ENCODE measurements around the gene BABAM1.
A peak's percentile ranks its signal among the peaks of the same experiment; 100 is the strongest.

The BABAM1 gene

DNA sequence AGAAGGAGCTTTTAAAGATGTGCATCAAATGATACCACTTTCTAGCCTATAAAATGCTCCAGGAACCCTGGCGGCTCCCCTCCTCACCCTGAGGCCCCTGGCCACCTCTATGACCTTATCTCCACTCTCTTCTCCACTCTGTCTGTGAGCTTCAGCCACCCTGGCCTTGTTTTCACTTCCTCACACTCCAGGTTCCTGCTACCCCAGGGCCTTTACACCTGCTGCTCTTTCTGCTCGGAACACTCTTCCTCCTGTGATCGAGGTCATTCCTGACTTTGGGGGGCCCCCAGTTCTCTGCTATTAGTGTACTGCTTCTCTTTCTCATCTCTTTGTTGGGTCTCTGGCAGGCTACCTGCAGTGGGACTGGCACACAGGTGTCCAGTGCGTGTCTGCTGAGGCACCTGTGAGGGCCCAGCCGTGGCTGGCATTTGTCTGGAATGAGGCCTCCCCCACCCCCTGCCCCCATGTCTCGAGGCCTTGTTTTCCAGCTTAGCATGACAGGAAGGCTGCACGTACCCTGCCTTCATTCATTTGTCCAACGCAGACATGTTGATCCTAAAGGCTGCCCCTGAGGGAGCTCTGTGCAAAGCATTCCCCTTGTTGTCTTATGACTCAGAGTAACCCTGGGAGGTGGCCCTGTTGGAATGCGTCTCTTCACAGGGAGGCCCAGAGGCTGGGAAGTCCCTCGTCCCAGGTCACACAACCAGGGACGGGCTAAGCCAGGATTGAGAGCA is 44.4 kb downstream of the BABAM1 start:
- no peak for DNase-seq
- TF ChIP-seq, protein P1, sequence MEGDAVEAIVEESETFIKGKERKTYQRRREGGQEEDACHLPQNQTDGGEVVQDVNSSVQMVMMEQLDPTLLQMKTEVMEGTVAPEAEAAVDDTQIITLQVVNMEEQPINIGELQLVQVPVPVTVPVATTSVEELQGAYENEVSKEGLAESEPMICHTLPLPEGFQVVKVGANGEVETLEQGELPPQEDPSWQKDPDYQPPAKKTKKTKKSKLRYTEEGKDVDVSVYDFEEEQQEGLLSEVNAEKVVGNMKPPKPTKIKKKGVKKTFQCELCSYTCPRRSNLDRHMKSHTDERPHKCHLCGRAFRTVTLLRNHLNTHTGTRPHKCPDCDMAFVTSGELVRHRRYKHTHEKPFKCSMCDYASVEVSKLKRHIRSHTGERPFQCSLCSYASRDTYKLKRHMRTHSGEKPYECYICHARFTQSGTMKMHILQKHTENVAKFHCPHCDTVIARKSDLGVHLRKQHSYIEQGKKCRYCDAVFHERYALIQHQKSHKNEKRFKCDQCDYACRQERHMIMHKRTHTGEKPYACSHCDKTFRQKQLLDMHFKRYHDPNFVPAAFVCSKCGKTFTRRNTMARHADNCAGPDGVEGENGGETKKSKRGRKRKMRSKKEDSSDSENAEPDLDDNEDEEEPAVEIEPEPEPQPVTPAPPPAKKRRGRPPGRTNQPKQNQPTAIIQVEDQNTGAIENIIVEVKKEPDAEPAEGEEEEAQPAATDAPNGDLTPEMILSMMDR (IDR thresholded peaks at IDR 0.05), result no peak
- peak overlapping the region; percentile 93 for H3K4me3 Mint-ChIP-seq
- no peaks in the 10 kb centered on the region for H3K9me3 Mint-ChIP-seq
- H3K4me1 Mint-ChIP-seq, result peaks cover 36% of the 10 kb centered on the region
- no peaks in the 10 kb centered on the region for H3K27me3 Mint-ChIP-seq (ENCODE audit: low read depth, poor library complexity)
- H3K27ac Mint-ChIP-seq, result peak overlapping the region; percentile 73
- peaks cover 24% of the 10 kb centered on the region for H3K36me3 Mint-ChIP-seq (ENCODE audit: low read depth)

GRCh38 chr19:17312189-17313113 is 45.2 kb downstream of the BABAM1 start:
- Mint-ChIP-seq H3K4me3 (no peak overlapping the region), H3K9me3 (no peaks in the 10 kb centered on the region), H3K27ac (no peak overlapping the region), H3K36me3 (ENCODE audit: low read depth) (peaks cover 24% of the 10 kb centered on the region), H3K4me1 (peaks cover 33% of the 10 kb centered on the region), H3K27me3 (ENCODE audit: low read depth, poor library complexity) (no peaks in the 10 kb centered on the region)
- no peak for DNase-seq
- TF ChIP-seq, protein P1 (IDR thresholded peaks at IDR 0.05), result no peak

DNA sequence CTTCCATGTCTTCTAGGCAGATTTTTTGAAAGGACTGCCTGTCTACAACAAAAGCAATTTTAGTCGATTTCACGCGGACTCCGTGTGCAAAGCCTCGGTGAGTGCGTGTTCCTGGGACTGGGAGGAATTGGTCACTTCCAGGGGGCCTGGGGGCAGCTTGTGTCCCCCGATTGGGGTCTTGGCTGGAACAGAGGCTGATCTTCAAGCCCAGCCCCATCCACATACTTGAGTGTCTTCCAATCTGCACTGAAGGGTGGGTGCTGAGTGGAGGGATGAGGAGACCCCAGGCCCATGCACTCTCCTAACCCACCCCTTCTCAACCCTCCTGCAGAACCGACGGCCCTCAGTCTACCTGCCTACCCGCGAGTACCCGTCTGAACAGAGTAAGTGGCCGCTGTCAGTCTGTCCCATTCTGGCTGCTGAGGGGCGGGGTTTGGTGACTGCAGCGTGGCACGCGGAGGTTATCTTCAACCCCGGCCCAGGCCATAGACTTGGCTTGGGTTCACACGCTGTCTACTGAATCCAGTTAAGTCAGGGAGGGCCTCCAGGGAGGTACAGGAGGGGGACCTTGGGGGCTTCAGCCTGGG is 46.9 kb downstream of the BABAM1 start:
- Mint-ChIP-seq H3K9me3 (no peaks in the 10 kb centered on the region), H3K36me3 (ENCODE audit: low read depth) (peaks cover 24% of the 10 kb centered on the region), H3K27me3 (ENCODE audit: low read depth, poor library complexity) (no peaks in the 10 kb centered on the region), H3K4me3 (no peak overlapping the region), H3K27ac (no peak overlapping the region), H3K4me1 (peaks cover 23% of the 10 kb centered on the region)
- DNase-seq, result no peak
- TF ChIP-seq, protein P1 (IDR thresholded peaks at IDR 0.05), result no peak

DNA sequence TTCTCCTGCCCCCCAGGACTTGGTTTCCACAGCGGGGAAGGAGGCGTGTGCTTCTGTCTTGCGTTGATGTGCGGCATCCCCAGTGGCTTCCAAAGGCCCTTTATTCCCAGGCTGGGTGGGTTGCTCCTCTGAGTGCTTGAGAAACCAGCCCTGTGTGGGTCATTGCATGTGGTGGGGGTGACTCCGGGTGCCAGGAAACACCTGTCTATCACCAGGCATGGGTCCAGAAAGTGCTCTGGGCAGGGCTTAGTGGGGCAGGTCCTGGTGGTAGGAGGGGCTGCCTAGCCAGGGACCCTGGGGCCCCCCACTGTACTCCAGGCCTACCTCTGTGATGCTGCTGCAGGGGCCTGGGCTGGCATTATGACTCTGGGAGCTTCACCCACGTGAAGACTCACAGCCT is 51.7 kb downstream of the BABAM1 start:
- Mint-ChIP-seq H3K27me3 (ENCODE audit: low read depth, poor library complexity) (no peaks in the 10 kb centered on the region), H3K36me3 (ENCODE audit: low read depth) (peaks cover 28% of the 10 kb centered on the region), H3K9me3 (no peaks in the 10 kb centered on the region), H3K27ac (no peak overlapping the region), H3K4me3 (no peak overlapping the region), H3K4me1 (no peaks in the 10 kb centered on the region)
- no peak for DNase-seq
- TF ChIP-seq, protein P1 (IDR thresholded peaks at IDR 0.05), result no peak

DNA sequence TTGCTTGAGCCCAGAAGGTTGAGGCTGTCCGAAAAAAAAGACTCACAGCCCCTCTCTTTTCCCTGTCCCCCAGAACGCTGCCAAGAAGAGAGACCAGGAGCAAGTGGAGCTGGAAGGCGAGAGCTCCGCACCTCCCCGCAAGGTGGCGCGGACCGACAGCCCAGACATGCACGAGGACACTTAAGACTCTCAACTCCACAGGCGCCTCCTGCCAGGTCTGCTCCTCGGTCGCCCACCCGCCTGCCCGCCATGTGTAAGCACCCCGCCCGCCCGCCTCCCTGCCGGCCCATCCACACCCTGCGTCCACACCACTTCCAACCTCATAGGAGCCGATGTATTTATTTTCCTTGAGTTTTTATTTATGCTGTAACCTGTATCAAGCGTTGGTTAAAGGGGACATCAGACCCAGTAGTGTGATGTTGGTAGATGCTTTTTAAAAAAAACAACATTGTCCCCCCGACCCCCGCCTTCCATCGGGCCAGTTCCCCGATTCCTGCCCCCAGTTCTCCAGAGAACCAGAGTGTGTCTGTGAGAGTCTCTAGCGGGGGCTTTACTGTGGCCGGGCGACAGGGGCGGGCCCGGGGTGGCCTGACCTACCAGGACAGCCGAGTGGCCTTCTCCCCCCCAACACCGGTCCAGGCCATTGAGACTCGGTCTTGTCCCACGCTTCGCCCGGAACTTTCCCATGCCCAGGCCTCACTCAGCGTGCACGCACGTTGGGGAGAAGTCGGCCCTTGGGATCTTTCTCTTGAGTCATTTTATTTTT is 52.4 kb downstream of the BABAM1 start:
- Mint-ChIP-seq H3K4me3 (no peak overlapping the region), H3K9me3 (no peaks in the 10 kb centered on the region)

More for the DNA sequence above, 52.4 kb downstream of the BABAM1 start:
- peaks cover 23% of the 10 kb centered on the region for H3K36me3 Mint-ChIP-seq (ENCODE audit: low read depth)
- H3K27ac Mint-ChIP-seq, result no peak overlapping the region
- TF ChIP-seq, protein P1 (IDR thresholded peaks at IDR 0.05), result no peak
- no peaks in the 10 kb centered on the region for H3K27me3 Mint-ChIP-seq (ENCODE audit: low read depth, poor library complexity)
- no peaks in the 10 kb centered on the region for H3K4me1 Mint-ChIP-seq
- DNase-seq, result no peak

Data from nephron progenitor cell (in vitro differentiated cells).